WI38 (cell line): ENCODE results near the gene CCDC102A.
"Not testable (repeated sequence)": the region's sequence is repeated elsewhere in the genome, so short reads cannot be mapped to it uniquely, and the experiment has no call there.

Experiments
- H3K4me3 ChIP-seq: 2 replicates; pipeline ENCODE4 v1.5.1; 2011; ENCODE audit warnings: low read depth, mild to moderate bottlenecking, control low read depth, low read length
- TF ChIP-seq, protein P1 (sequence below): IDR thresholded peaks from 2 replicates; pipeline ENCODE4 v1.5.1; 2012; ENCODE audit warnings: low read depth, mild to moderate bottlenecking, control low read depth, low read length

CCDC102A gene

DNA sequence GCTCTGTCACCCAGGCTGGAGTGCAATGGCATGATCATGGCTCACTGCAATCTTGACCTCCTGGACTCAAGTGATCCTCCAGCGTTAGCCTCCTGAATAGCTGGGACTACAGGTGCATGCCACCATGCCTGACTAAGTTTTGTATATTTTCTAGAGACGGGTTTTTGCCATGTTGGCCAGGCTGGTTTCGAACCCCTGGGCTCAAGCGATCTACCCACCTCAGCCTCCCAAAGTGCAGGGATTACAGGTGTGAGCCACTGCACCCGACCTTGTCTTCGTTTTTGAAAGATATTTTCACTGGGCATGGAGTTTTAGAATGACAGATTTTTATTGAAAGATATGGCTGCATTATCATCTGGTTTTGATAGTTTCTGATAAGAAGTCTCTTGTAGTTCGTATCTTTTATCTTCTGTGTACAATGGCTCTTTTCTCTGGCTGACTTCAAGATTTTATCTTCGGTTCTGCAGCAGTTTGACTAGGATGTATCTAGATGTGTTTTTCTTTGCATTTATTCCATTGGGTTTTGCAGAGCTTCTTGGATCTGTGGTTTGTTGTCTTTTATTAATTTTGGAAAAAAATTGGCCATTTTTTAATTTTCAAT, 20.7 kb upstream of the CCDC102A start:
- TF ChIP-seq, protein P1, sequence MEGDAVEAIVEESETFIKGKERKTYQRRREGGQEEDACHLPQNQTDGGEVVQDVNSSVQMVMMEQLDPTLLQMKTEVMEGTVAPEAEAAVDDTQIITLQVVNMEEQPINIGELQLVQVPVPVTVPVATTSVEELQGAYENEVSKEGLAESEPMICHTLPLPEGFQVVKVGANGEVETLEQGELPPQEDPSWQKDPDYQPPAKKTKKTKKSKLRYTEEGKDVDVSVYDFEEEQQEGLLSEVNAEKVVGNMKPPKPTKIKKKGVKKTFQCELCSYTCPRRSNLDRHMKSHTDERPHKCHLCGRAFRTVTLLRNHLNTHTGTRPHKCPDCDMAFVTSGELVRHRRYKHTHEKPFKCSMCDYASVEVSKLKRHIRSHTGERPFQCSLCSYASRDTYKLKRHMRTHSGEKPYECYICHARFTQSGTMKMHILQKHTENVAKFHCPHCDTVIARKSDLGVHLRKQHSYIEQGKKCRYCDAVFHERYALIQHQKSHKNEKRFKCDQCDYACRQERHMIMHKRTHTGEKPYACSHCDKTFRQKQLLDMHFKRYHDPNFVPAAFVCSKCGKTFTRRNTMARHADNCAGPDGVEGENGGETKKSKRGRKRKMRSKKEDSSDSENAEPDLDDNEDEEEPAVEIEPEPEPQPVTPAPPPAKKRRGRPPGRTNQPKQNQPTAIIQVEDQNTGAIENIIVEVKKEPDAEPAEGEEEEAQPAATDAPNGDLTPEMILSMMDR, result no peak

DNA sequence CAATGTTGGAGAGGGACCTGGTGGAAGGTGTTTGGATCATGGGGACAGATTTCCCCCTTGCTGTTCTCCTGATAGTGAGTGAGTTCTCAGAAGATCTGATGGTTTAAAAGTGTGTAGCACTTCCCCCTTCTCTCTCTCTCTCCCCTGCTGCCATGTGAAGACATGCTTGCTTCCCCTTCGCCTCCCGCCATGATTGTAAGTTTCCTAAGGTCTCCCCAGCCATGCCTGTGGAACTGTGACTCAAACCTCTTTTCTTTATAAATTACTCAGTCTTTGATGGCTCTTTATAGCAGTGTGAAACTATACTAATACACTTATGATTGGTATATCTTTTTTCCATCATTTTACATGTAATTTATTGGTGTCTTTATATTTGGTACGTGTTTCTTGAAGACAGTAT, 19.5 kb upstream of the CCDC102A start:
- H3K4me3 ChIP-seq, result no peak overlapping the region
- TF ChIP-seq, protein P1, result no peak

More for the DNA sequence above, 20.7 kb upstream of the CCDC102A start:
- H3K4me3 ChIP-seq, result no peak overlapping the region

DNA sequence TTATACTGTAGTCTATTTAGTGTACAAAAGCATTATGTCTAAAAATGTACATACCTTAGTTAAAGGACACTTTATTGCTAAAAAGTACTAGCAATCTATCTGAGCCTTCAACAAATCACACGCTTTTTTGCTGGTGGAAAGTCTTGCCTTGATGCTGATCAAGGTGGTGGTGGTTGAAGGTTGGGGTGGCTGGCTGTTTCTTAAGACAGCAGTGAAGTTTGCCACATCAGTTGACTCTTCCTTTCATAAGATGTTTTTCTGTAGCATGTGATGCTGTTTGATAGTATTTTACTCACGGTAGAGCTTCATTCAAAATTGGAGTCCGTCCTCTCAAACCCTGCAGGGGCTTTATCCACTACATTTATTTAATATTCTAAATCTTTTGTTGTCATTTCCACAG, 14.7 kb upstream of the CCDC102A start:
- TF ChIP-seq, protein P1, result no peak

DNA sequence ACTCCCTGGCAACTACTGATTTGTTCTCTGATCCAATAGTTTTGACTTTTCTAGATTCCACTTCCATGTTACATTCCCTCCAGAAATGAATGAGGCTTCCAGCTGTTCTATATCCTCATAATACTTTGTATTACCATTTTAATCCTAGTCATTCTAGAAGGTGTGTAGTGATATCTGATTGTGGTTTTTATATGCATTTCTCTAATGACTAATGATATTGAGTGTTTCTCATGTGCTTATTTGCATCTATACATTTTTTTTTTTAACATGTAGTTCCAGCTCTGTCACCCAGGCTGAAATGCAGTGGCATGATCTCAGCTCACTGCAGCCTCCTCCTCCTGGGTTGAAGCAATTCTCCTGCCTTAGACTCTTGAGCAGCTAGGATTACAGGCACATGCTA, 13.4 kb upstream of the CCDC102A start:
- TF ChIP-seq, protein P1, result no peak
- H3K4me3 ChIP-seq, result no peak overlapping the region

More for the DNA sequence above, 14.7 kb upstream of the CCDC102A start:
- H3K4me3 ChIP-seq, result no peak overlapping the region

DNA sequence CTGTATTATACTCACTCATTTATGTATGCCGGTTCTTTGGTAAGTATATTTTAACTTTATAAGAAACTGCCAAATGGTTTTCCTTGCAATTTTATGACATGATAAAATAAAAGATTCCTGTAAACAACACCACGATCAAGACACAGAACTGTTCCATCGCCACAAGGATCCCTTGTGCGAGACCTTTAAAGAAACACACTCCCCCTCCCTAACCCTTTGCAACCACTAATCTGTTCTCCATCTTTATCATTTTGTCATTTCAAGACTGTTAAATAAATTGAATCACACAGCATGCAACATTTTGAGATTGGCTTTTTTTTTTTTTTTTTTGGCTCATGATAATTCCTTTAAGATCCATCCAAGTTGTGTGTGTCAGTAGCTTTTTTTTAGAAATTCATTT, 12.0 kb upstream of the CCDC102A start:
- TF ChIP-seq, protein P1, result no peak

DNA sequence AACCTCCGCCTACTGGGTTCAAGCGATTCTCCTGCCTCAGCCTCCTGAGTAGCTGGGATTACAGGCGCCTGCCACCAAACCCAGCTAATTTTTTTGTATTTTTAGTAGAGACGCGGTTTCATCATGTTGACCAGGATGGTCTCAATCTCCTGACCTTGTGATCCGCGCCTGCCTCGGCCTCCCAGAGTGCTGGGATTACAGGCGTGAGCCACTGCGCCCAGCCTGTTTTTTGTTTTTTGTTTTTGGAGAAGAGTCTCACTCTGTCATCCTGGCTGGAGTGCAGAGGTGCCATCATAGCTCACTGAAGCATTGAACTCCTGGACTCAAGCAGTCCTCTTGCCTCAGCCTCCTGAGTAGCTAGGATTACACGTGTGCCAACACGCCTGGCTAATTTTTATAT, 11.2 kb upstream of the CCDC102A start:
- H3K4me3 ChIP-seq, result not testable (repeated sequence)

More for the DNA sequence above, 12.0 kb upstream of the CCDC102A start:
- H3K4me3 ChIP-seq, result no peak overlapping the region

DNA sequence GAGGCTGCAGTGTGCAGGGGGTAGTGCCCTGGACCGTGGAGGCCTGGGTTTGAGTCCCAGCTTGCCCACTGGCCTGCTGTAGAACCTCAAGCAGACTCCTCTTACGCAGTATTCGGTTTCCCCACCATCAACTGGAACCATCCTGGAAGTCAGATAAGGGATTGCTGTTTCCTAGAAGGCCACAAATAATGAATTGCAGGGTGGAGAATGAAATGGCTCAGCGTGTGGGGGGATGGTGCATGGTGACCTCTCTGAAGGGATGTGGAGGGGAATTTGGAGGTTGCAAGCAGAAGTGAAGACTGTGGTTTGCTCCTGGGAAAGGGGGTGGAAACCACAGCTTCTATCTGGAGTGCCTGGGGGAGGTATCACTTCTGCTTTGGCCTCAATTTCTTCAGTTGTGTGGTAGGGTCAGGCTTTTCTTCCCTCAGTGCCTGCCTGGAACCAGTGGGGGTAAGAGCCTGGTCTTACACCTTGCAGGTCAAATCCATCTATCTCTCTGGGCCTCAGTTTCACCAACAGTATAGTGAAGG, 7.8 kb upstream of the CCDC102A start:
- TF ChIP-seq, protein P1, result no peak
- no peak overlapping the region for H3K4me3 ChIP-seq
